IMR-90 (cell line): Measurements from ENCODE around the gene ANKFY1. TPM values are rescaled to one million over a fixed set of nuclear protein-coding genes. Genes with fewer than 3 reads are reported as not detected.
A peak's percentile ranks its signal among the peaks of the same experiment; 100 is the strongest.

Experiments
- ATAC-seq: fragments of 200-7000 bp; cut with Tn5 transposase; 2 replicates; pipeline ENCODE4 v1.9.1; 2020; ENCODE audit warnings: low read depth, mild to moderate bottlenecking, moderate library complexity
- BruUV-seq: library from RNA; stranded (reverse); fragments of 400-500 nt; replicated peaks from 2 replicates; lab custom pipeline; 2021; lab: Mats Ljungman, UMichigan
- CTCF ChIA-PET: fragments of 300-600 bp; formaldehyde crosslinking; extraction: SDS; loops from one replicate; lab custom pipeline; 2021; ENCODE audit warnings: antibody characterized with exemption; lab: Yijun Ruan, JAX
- POLR2A ChIA-PET: fragments of 300-600 bp; sonication (Branson Sonifier 250); formaldehyde crosslinking; loops from one replicate; lab custom pipeline; 2022; ENCODE audit warnings: antibody characterized with exemption; ENCODE audit not compliant: unreplicated experiment; lab: Charles Lee
- DNase-seq: peaks from one replicate; pipeline ENCODE4 v3.0.0; 2013
- H2AFZ ChIP-seq: replicated peaks from 2 replicates; pipeline ENCODE3; 2013; ENCODE audit warnings: low read length, mild to moderate bottlenecking; ENCODE audit not compliant: poor library complexity
- H2AK5ac ChIP-seq: 2 replicates; pipeline ENCODE4 v1.6.1; 2013; ENCODE audit warnings: low read depth, low read length, inconsistent platforms
- H2AK9ac ChIP-seq: replicated peaks from 2 replicates; pipeline ENCODE3; 2013; ENCODE audit warnings: mild to moderate bottlenecking, low read depth, low read length, moderate library complexity; ENCODE audit not compliant: poor library complexity
- H2BK120ac ChIP-seq: 2 replicates; pipeline ENCODE4 v1.6.1; 2013; ENCODE audit warnings: low read depth, low read length, inconsistent platforms
- H2BK15ac ChIP-seq: 3 replicates; pipeline ENCODE4 v1.6.1; 2013; ENCODE audit warnings: low read depth, low read length, inconsistent platforms
- H2BK20ac ChIP-seq: 2 replicates; pipeline ENCODE4 v1.6.1; 2013; ENCODE audit warnings: low read depth, mild to moderate bottlenecking, inconsistent platforms, low read length, moderate library complexity
- H2BK5ac ChIP-seq: 2 replicates; pipeline ENCODE4 v1.6.1; 2013; ENCODE audit warnings: mild to moderate bottlenecking, low read depth, low read length, inconsistent platforms; ENCODE audit not compliant: poor library complexity, severe bottlenecking
- H3K14ac ChIP-seq: replicated peaks from 2 replicates; pipeline ENCODE4 v1.6.1; 2013; ENCODE audit warnings: low read depth, low read length, inconsistent platforms
- H3K18ac ChIP-seq: 2 replicates; pipeline ENCODE4 v1.6.1; 2013; ENCODE audit warnings: low read depth, low read length, control low read depth
- H3K23ac ChIP-seq: 2 replicates; pipeline ENCODE4 v1.6.1; 2013; ENCODE audit warnings: low read depth, low read length, inconsistent platforms
- H3K27ac ChIP-seq: 2 replicates; pipeline ENCODE4 v1.5.1; 2013; ENCODE audit warnings: mild to moderate bottlenecking, control low read depth, low read length; ENCODE audit not compliant: insufficient read depth
- H3K27me3 ChIP-seq: 2 replicates; pipeline ENCODE4 v1.6.1; 2013; ENCODE audit warnings: low read length; ENCODE audit not compliant: control insufficient read depth, insufficient read depth
- H3K36me3 ChIP-seq: 2 replicates; pipeline ENCODE4 v1.6.1; 2013; ENCODE audit warnings: low read length, mixed read lengths; ENCODE audit not compliant: control insufficient read depth, insufficient read depth
- H3K4ac ChIP-seq: 2 replicates; pipeline ENCODE4 v1.6.1; 2013; ENCODE audit warnings: low read depth, low read length, inconsistent platforms
- H3K4me1 ChIP-seq: 2 replicates; pipeline ENCODE4 v1.6.1; 2013; ENCODE audit warnings: low read length, mixed read lengths; ENCODE audit not compliant: control insufficient read depth, insufficient read depth
- H3K4me2 ChIP-seq: 2 replicates; pipeline ENCODE4 v1.6.1; 2013; ENCODE audit warnings: low read depth, mild to moderate bottlenecking, control low read depth, low read length, moderate library complexity
- H3K4me3 ChIP-seq: 2 replicates; pipeline ENCODE4 v1.5.1; 2013; ENCODE audit warnings: low read depth, mild to moderate bottlenecking, control low read depth, low read length, moderate library complexity; ENCODE audit not compliant: insufficient read depth
- H3K56ac ChIP-seq: 2 replicates; pipeline ENCODE4 v1.6.1; 2013; ENCODE audit warnings: low read length, inconsistent platforms; ENCODE audit not compliant: insufficient read depth; ENCODE audit errors: extremely low read depth
- H3K79me1 ChIP-seq, 2 experiments: 2 replicates each; pipeline ENCODE4 v1.6.1; 2013; ENCODE audit warnings: low read length in 2 of 2, inconsistent platforms in 1 of 2, low read depth in 1 of 2
- H3K9ac ChIP-seq: 2 replicates; pipeline ENCODE4 v1.6.1; 2013; ENCODE audit warnings: low read depth, low read length, control low read depth
- H3K9me1 ChIP-seq: 2 replicates; pipeline ENCODE4 v1.6.1; 2013; ENCODE audit warnings: low read length, inconsistent platforms; ENCODE audit not compliant: insufficient read depth
- H3K9me3 ChIP-seq: 2 replicates; pipeline ENCODE4 v1.6.1; 2013; ENCODE audit warnings: low read length; ENCODE audit not compliant: control insufficient read depth, insufficient read depth
- H4K20me1 ChIP-seq: 2 replicates; pipeline ENCODE4 v1.6.1; 2013; ENCODE audit warnings: low read length, inconsistent platforms; ENCODE audit not compliant: insufficient read depth
- H4K5ac ChIP-seq: 2 replicates; pipeline ENCODE4 v1.6.1; 2013; ENCODE audit warnings: mild to moderate bottlenecking, low read depth, low read length, control low read depth
- H4K8ac ChIP-seq, 2 experiments: 2 replicates each; pipeline ENCODE4 v1.6.1; 2013; ENCODE audit warnings: low read depth in 2 of 2, low read length in 2 of 2, control low read depth in 1 of 2, inconsistent platforms in 1 of 2
- H4K91ac ChIP-seq: 2 replicates; pipeline ENCODE4 v1.6.1; 2013; ENCODE audit warnings: low read depth, low read length, inconsistent platforms; ENCODE audit not compliant: insufficient read depth
- MAFK ChIP-seq: IDR thresholded peaks from 2 replicates; pipeline ENCODE4 v1.6.1; 2012; ENCODE audit warnings: low read depth, low read length, improper control_type of control experiment
- SMC3 ChIP-seq: fragments of 150-350 bp; IDR thresholded peaks from 2 replicates; pipeline ENCODE4 v1.6.1; 2016; ENCODE audit warnings: low read depth, mild to moderate bottlenecking, antibody characterized with exemption, low read length, moderate library complexity
- WGBS, 2 experiments: methylation state at CpG; one replicate each; pipeline versions ENCODE4 v1.1.5 to v1.1.7; 2013; ENCODE audit warnings: missing lambda C conversion rate in 2 of 2; ENCODE audit not compliant: insufficient read length in 1 of 2; ENCODE audit errors: extremely low coverage in 2 of 2; 5-methylcytosine and 5-hydroxymethylcytosine counted together
- dilution Hi-C: fragments of 300-500 bp; cut with HindIII; formaldehyde crosslinking; loops from one replicate; pipeline ENCODE4 v1.14.3; 2018; ENCODE audit warnings: low sequenced_read_pairs; ENCODE audit not compliant: unreplicated experiment
- in situ Hi-C: fragments of 300-500 bp; cut with MboI; formaldehyde crosslinking; loops from 3 replicates; pipeline ENCODE4 v1.14.3; 2019; ENCODE audit warnings: low sequenced_read_pairs, inconsistent platforms, mixed read lengths
- intact Hi-C: fragments of 100-400 bp; cut with micrococcal nuclease; formaldehyde crosslinking; loops from 2 replicates; pipeline ENCODE4 v1.10.0; 2022
- polyA plus RNA-seq, 3 experiments: library from polyadenylated mRNA; depleted of rRNA; stranded (reverse); fragments of >200 nt; gene quantifications; 2 replicates each; pipeline ENCODE4 v1.2.3, GENCODE V29; 2012; ENCODE audit warnings: low replicate concordance in 1 of 3
- total RNA-seq: library from RNA; depleted of rRNA; stranded (reverse); fragments of >200 nt; gene quantifications from 2 replicates; pipeline ENCODE4 v1.2.3, GENCODE V29; 2012
- TF ChIP-seq, protein P1 (sequence below): fragments of 150-350 bp; IDR thresholded peaks from 2 replicates; pipeline ENCODE4 v1.6.1; 2016; ENCODE audit warnings: low read depth, mild to moderate bottlenecking, low read length, moderate library complexity, borderline replicate concordance

ANKFY1 gene
- total and polyA plus RNA-seq, 2 of the 4 experiments (the other 2 are of a cell fraction), result 32.3 to 48.9 TPM

DNA sequence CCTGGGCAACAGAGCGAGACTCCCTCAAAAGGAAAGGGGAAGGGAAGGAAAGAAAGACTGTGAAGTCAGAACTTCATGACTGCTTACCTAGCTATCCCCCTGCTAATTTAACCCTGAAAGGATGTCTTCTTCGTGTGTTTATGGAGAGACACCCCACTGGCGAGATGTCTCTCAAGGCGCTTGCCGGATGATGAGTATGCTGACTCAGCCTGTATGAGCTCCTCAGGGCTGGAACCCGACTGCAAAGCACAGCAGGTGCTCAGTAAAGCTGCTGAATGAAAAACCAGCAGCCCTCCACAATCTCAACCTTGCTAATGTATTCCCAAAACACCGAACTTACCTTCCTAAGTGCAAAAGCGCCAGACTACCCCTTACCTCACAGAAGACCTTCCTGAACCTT is 2.3 kb downstream of the ANKFY1 start:
- Histone ChIP-seq H2BK120ac (no peak overlapping the region), H3K14ac (no peak overlapping the region), H2AK9ac (no peak overlapping the region), H3K4ac (no peak overlapping the region), H3K4me3 (no peak overlapping the region), H2AFZ (no peak overlapping the region), H3K79me1 (peaks cover 19 to 71% of the 10 kb centered on the region in 2 experiments), H4K91ac (no peak overlapping the region), H2AK5ac (no peak overlapping the region), H3K4me1 (peaks cover 4% of the 10 kb centered on the region), H3K9me1 (peaks cover 18% of the 10 kb centered on the region), H3K18ac (no peak overlapping the region), H3K27me3 (no peaks in the 10 kb centered on the region), H2BK5ac (no peak overlapping the region), H2BK15ac (no peak overlapping the region), H3K27ac (no peak overlapping the region), H2BK20ac (no peak overlapping the region), H4K5ac (no peak overlapping the region), H3K4me2 (no peak overlapping the region), H3K56ac (no peak overlapping the region), H3K36me3 (peaks cover 4% of the 10 kb centered on the region), H4K8ac (no peak overlapping the region), H4K20me1 (peaks cover 51% of the 10 kb centered on the region), H3K23ac (no peak overlapping the region), H3K9me3 (peaks cover 3% of the 10 kb centered on the region), H3K9ac (no peak overlapping the region)
- POLR2A ChIA-PET, result no interaction called here
- in situ Hi-C loops (no loop called here), dilution Hi-C loops (no loop called here), intact Hi-C loops (loop anchor here (5.0 kb wide), 1 partner anchor 44 kb away; no protein-coding TSS in a partner anchor)
- TF ChIP-seq, protein P1, sequence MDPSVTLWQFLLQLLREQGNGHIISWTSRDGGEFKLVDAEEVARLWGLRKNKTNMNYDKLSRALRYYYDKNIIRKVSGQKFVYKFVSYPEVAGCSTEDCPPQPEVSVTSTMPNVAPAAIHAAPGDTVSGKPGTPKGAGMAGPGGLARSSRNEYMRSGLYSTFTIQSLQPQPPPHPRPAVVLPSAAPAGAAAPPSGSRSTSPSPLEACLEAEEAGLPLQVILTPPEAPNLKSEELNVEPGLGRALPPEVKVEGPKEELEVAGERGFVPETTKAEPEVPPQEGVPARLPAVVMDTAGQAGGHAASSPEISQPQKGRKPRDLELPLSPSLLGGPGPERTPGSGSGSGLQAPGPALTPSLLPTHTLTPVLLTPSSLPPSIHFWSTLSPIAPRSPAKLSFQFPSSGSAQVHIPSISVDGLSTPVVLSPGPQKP, result no peak
- TF ChIP-seq MAFK (0 out of 2 replicates have a peak, but pooled peaks have one; percentile 24), SMC3 (no peak)
- CTCF ChIA-PET, result interaction anchor here (0.6 to 1.3 kb wide), 2 partner anchors 35 to 46 kb away, joined by 3 to 4 read pairs; no protein-coding TSS in a partner anchor
- no TSS peak for BruUV-seq
- DNase-seq (no peak), ATAC-seq (no peak)
- 100% methylated on average over 1 of the region's 8 CpGs; no CpG with 5 or more reads in 1 of the 2 experiments for WGBS, 2 experiments
